Lung microvascular endothelial cell (primary cell): ENCODE measurements around the gene MYL2. TPM values are rescaled to one million over a fixed set of nuclear protein-coding genes. Genes with fewer than 3 reads are reported as not detected.

Experiments
- DNase-seq, 2 donors: peaks; one replicate each; pipeline versions ENCODE4 v3.0.0 to v3.0.0-alpha.2; 2010; ENCODE audit warnings: low read depth in 2 of 2
- total RNA-seq: library from RNA; depleted of rRNA; stranded (reverse); fragments of >200 nt; gene quantifications from 2 replicates; pipeline ENCODE4 v1.2.1, GENCODE V29; 2014

Gene MYL2
- total RNA-seq, 1 donor from 2014 or later: not detected

DNA sequence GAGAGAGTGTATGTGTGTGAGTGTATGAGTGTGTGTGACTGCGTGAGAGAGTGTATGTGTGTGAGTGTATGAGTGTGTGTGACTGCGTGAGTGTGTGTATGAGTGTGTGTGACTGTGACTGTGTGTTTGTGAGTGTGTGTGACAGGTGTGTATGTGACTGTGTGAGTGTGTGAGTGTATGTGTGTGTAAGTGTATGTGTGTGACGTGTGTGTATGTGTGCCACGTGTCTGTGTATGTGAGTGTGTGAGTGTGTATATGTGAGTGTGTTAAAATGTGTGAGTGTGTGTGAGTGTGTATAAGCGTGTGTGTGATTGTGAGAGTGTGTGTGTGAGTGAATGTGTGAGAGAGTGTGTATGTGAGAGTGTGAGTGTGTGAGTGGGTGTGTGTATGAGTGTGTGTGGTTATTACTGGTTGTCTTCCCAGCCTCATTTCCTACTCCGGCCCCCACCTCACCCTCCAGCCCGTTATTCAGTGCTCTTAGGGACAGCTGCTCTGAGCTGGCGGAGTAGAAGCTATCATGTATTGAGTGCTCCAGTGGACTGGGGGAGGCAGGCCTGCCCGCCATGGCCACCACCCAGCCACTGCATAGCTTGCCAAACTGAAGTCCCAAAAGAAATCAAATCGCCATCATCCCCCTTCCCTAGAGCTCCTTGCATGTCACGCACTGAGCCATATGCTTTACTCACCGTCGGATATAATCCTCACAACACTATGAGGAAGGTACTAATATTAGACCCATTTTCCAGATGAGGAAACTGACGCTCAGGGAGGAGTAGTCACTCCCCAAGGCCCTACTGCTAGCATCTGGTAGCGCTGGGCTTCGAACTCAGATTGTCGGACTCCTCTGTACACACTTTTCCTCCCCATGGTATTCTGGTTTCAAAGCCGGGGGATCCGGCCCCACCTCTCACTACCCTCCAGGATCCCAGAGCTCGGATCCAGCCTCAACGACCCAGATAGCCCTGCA, 10.3 kb upstream of the MYL2 start:
- DNase-seq: no peak

DNA sequence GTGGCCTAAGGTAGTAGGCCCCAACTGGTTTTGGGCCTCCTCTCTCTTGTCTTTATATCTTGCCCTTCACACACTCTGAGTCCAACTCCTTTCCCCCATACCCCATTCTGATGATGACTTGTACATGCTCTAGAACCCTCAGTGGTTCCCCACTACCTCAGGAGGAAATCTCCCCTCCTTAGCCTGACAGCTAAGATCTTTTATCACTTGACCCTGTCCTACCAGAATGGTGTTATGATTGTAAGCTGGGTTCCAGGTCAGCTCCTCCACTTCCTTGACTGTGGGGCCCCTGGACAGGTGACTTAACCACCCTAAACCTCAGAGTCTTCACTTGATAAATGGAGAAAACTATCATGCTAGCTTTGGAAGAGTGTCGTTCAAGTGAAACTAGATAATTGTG, 9.4 kb upstream of the MYL2 start:
- DNase-seq: no peak

DNA sequence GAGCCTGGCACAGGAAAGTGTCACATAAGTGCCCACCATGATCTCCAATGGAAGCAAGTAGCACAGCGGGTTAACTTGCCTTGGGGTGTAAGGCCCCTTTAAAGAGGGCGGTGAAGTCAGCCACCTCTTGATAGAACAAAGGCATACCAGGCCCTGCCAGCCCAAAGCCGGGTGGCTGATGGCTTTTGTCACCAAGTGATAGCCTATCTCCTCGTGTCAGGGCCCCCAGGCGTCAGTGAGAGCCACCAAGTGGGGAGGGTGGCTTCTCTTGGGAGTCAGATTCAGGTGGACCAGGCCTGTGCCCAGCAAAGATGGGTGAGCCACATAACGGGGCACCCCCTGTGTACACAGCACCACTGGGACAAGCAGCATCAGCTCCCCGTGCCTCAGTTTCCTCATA, 8.3 kb upstream of the MYL2 start:
- DNase-seq: no peak

DNA sequence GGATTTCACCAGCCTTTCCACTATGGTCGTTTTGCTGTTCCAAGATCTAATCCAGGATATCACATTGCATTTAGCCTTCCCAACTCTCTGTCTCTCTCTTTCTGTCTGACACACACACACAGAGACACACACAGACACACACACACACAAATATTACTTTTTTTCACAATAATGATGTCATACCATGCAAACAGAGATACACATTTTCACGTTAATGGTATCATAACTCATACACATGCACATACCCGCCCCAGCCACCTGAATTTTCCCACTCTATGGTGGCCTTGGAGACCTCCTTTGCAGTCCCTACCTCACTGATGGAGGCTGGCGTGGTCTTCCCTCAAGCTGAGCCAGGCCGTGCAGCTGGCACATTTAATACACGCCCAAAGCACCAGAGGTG, 7.2 kb upstream of the MYL2 start:
- no peak for DNase-seq

DNA sequence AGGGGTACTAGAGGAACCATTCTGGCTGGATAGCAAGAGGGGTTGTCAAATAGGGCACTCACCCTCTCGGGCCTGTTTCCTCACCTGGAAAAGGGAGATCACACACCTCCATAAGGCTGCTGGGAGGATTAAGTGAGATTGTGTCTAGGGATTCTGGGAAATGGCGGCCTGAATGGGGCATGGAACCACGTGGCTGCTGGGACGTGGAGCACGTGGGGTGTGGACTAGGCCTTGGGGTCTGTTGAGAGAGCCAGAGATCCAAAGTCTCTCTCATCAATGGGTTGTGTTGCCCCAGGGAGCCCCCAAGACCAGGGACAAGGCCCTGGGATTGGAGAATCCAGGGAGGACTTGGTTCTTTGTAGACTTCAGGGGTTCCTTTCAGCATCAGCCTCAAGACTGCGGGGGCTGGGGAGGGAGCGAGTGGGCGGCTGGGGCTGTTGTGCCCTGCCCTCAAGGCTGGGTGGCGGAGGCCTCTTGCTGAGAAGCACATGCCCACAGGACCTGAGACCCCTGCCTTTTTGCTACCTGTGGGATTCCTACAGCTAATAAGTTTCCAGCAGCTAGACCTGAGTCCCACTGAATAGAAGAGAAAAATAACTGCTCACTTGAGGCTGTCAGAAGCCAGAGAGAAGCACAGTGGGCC, 3.4 kb upstream of the MYL2 start:
- DNase-seq: no peak

DNA sequence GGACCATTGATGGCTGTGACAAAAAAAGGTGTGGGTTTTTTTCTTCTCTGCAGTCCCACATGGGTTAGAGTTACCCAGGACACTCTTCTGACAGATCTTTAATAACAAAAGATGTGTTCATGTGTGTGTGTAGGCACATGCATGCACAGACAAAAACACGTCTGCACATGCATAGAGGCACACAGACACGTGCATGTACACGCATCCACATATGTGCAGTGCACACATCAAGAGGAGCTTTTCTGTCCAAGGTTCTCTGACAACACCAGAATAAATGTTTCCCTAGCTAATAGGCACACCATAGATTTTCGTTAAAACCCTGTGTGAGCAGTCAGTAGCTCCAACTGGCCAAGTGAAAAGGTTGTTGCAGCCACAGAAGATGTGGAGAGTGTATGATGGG, 2.8 kb upstream of the MYL2 start:
- no peak for DNase-seq

DNA sequence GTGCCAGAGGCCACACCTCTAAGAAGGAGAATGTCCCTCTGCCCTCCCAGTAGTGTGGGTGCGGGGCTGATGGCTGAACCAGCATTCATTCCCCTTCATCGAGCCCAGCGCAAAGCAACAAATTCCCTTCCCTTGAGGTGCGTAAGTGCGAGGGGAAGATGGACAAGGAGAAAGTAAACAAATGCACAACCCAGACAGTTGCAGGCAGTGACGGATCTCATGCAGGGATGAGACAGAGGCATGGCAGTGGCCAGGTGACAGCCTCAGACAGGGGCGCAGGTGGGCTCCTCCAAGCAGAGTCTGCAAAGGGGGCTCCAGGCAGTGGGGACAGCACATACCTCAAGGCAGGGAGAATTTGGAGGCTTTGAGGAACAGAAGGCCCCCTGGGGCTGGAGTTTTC, 2.3 kb upstream of the MYL2 start:
- DNase-seq: no peak

DNA sequence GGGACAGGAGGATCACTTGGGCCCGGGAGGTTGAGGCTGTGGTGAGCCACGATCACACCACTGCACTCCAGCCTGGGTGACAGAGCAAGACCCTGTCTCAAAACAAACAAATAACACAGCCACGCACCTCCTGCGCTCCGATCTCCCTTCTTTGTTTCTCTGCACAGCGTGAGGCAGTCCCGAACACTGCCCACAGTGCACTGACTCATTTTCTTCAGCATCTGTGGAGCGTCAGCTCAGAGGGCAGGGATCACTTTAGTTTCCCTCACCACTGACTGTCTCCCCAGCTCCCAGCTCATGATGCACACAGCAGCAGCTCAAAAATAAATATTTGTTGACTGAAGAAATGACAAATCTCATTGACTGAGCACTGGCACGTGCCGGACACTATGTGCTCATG, 883 bp upstream of the MYL2 start:
- DNase-seq: peak in 1 of 2 donors; percentile 51

DNA sequence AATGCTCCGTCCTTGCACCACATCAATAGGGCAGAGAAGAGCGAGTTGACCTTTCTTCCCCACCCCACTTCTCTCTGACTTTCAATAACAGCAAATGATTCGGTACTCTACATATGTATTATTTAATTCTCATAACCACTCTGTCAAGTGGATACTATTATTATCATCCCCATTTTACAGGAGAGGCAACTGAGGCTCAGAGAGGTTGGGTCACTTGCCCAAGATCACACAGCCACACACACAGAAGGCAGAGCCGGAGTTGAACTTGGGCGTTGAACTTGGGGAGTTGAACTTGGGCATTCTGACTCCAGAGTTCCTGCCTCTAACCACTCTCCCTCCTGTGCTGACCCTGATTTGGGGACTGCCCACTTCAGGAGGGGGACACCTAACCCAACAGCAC, 659 bp downstream of the MYL2 start:
- DNase-seq: no peak

DNA sequence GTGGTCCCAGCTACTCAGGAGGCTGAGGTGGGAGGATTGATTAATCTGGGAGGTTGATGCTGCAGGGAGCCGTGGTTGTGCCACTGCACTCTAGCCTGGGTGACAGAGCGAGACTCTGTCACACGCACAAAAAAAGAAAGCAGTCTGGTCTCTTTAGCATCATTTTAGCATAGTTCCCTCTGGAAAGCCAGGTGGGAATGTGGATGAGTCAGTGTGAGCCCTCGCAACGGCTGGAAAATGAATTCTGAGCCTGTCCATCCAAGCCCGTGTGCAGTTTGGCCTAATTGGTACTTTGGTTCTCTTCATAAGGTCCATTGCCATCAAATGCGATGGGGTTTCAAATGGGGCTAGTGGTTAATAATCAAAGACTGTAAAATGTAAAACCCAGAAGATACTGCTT, 2.4 kb downstream of the MYL2 start:
- peak; percentile 12 to 14 for DNase-seq

DNA sequence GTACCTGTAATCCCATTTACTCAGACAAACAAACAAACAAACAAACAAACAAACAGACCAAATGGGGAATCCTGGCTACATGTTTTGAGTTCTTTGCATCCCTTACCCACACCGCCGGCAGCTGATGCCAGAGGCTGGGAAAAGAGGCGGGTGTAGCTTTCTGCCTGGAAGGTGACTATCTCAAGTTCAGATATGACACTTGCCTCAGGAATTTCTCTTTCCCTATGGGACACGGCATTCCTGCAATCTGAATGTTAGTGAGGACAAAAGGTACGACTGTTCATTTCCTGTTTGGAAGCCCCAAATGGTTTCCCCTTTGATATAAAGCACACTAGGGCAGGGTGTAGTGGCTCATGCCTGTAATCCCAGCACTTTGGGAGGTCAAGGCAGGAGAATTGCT, 2.9 kb downstream of the MYL2 start:
- peak; percentile 50 to 66 for DNase-seq

DNA sequence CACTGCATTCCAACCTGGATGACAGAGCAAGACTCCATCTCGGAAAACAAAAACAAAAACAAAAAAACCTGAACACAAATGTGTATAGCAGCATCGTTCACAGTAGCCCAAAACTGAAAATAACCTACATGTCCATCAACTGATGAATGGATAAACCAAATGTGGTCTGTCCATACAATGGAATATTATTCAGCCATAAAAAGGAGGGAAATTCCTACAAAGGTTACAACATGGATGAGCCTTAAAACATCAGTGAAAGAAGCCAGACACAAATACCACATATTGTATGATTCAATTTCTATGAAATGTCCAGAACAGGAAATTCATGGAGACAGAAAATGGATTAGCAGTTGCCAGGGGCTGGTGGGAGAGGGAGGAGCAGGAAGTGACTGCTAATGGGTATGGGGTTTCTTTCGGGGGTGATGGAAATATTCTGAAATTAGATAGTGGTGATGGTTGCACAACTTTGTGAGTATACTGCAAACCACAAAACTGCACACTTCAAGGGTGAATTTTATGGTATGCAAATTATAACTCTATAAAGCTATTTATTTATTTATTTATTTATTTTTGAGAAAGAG, 4.0 kb downstream of the MYL2 start:
- DNase-seq: peak; percentile 43 to 56

DNA sequence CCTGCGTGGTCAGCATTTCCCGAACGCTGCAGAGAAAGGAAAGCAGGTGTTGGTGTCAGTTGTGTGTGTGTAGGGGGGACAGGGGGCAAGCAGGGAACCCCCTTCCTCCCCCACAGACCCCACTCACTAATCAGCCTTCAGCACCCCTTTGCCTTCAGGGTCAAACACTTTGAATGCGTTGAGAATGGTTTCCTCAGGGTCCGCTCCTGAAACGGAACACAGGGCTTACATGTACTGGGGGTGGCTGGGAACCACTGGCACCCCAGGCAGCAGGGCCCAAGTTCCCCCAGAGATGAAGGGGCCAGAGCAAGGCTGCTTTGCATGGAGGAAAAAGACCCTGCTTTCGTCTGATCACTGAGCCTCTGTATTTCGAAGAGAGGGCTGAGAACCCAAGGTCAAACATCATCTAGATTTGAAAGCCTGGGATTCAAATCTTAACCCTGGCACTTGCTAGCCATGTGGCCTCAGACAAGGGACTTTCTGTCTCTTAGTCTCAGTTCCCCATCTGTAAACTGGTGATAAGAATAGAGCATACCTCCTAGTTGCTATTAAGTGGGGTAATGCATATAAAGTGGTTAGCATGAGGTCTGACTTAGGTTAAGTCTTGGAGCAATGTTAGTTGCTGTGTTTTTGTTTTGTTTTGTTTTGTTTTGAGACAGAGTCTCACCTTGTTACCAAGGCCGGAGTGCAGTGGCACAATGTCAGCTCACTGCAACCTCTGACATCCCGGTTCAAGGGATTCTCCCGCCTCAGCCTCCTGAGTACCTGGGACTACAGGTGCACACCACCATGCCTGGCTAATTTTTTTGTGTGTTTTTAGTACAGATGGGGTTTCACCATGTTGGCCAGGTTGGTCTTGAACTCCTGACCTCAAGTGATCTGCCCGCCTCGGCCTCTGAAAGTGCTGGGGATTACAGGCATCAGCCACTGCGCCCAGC, 7.0 kb downstream of the MYL2 start:
- no peak for DNase-seq

DNA sequence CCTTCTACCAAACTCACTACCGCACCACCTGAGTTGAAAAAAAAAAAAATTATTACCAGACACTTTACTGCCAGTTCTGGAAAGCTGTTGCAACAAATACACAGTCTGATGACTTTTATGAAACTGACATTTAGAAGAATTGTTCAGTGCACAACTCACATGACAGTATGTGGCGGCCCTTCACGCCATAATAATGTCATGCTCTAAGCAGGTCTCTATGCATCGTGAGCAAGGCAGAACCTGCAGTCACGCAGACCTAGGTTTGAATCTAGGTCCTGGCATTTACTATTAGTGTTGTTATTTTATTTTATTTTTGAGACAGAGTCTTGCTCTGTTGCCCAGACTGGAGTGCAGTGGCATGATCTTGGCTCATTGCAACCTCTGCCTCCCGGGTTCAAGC, 8.1 kb downstream of the MYL2 start:
- DNase-seq: no peak

DNA sequence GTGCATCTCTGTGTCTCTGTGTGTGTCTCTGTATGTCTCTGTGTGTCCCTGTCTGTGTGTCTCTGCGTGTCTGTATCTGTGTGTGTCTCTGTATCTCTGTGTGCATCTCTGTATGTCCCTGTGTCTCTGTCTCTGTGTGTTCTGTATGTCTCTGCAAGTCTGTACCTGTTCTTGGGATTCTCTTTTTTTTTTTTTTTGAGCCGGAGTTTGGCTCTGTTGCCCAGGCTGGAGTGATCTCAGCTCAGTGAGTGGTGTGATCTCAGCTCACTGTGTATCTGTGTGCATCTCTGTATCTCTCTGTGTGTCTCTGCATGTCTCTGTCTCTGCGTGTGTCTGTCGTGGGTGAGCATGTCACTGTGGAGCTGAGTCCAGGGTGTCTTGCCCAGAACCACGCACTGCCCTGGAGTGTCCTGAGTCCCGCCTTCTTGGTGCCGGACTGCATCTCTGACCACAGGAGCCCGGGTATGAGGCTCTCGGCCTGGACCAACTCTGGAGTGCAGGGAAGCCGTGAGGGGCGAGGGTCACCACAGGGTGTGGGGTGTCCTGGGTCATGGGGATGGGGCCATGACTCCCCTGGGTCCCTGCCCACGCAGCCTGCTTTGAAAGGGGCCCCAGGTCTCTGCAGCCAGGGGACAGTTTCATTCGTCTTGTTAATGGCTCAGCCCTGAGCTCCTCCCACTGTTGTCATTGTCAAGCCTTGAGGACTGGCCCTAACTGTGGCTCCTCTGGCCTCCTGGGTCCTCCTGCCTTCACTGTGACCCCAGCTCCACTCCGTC, 11.8 kb downstream of the MYL2 start:
- DNase-seq: no peak

DNA sequence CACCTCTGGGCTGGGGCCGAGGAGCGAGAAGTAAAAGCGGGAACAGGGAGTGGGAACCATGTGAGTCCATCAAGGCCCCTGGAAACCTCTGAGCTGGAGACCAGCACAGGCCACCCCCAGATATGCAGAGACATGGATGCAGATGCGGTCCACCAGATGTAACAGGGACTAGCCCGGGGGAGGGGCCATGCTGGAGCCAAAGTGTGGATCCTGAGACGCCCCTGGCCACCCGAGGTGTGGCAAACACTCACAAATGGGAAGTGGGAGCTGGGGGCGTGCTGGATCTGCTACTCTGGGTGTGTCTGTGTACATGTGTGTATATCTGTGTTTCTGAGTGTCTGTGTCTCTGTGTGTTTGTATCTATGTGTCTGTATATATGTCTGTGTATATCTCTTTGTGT, 12.8 kb downstream of the MYL2 start:
- no peak for DNase-seq

DNA sequence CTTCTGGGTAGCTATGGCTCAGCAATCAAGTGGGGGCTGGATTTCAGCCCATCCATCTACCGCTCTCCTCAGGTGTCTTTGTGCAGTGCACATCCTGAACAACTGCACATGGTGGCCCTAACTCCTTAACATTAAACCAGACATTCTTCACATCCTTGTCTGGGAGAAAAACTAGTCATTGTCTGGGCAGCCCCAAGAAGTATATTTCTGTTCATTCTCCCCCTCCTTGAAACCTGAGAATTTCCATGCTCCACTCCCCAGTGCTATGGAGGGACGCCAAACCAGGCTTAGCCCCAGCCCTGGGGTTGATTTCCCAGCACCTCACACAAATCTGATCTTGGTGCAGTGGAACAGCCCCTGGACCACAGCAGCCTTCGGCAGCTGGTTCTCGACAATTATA, 13.4 kb downstream of the MYL2 start:
- DNase-seq: no peak

DNA sequence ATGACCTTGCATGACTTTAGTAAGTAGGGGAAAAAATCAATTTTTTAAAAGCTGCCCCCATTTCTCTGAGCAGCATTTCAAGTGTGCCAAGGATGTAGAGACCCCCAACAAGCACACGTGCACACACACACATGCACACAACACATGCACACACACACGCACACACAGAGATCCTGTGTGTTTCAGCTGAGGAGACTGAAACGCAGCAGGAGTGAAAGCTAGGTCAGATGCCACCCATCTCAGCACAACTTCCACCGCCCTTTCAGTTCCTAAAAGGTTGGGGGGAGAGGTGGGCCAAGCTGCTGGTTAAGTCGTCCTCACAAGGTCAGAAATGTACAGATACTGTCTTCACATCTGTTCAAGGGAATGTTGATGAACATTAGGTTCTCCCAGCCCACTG, 13.9 kb downstream of the MYL2 start:
- no peak for DNase-seq

DNA sequence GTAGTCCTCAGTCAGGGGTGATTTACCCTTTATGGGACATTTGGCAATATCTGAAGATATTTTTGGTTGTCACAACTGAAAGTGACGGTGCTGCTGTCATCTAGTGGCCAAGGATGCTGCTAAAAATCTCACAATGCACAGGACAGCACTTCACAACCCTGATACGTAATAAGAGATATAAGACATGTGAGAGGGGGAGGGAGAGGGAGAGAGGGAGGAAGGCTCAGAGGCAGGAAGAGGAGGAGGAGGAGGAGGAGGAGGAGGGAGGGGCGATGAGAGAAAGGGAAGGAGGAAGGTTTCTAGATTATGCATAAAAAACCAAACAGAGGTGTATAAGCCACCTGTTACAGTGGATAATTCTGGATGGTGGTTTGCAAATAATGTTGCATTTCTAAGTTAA, 14.3 kb downstream of the MYL2 start:
- no peak for DNase-seq

DNA sequence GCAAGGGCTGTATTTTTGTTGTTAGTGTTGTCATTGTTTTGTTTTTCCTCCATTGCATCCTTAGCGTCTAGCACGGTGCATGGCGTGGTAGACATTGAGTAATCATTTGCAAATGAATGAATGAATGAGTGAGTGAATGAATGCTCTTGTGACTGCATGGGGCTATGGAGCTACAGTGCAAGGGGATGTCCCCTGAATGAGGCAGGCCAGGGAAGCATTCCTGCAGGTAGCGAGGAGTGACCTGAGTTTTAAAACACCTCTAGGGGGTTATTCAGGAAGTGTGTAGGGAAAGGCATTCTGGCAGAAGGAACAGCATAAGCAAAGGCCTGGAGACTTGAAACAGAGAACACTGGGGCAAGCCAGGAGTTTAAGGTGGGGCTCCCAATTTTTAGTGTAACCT, 16.9 kb downstream of the MYL2 start:
- DNase-seq: no peak

DNA sequence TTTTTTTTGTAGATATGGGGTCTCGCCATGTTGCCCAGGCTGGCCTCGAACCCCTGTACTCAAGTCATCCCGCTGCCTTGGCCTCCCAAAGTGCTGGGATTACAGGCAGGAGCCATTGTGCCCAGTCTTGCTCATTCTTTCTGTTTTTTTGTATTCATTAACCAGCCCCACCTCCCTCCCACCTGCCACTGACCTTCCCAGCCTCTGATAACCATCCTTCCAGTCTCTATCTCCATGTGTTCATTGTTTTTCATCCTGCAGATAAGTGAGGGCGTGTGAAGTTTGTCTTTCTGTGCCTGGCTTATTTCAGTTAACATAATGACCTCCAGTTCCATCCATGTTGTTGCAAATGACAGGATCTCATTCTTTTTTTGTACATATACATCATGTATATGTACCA, 19.0 kb downstream of the MYL2 start:
- DNase-seq: peak in 1 of 2 donors; percentile 29
